IPS-18c (cell line): ENCODE results near the gene HOXC9.

Experiments used
- H3K4me3 ChIP-seq: 2 replicates; pipeline ENCODE4 v1.7.0; 2013; ENCODE audit warnings: low read depth, mild to moderate bottlenecking, low read length, moderate library complexity; ENCODE audit not compliant: insufficient read depth
- H3K9me3 ChIP-seq: one replicate; pipeline ENCODE4 v1.6.1; 2013; ENCODE audit warnings: mild to moderate bottlenecking, low read length, moderate library complexity; ENCODE audit not compliant: control insufficient read depth, insufficient read depth

HOXC9 gene

GRCh38 chr12:54024127-54024526 lies 24.2 kb downstream of the HOXC9 start:
- Histone ChIP-seq H3K4me3 (no peak overlapping the region), H3K9me3 (peaks cover 5% of the 10 kb centered on the region)

- no peak overlapping the region for H3K4me3 ChIP-seq
- peaks cover 5% of the 10 kb centered on the region for H3K9me3 ChIP-seq
These were observed 24.8 kb downstream of the HOXC9 start for GRCh38 chr12:54024581-54025305.

- Histone ChIP-seq H3K4me3 (no peak overlapping the region), H3K9me3 (peaks cover 7% of the 10 kb centered on the region)
These were observed 25.8 kb downstream of the HOXC9 start for GRCh38 chr12:54025499-54026405.

GRCh38 chr12:54026640-54027441 lies 26.9 kb downstream of the HOXC9 start:
- peaks cover 5% of the 10 kb centered on the region for H3K9me3 ChIP-seq
- no peak overlapping the region for H3K4me3 ChIP-seq

- H3K9me3 ChIP-seq, result peaks cover 5% of the 10 kb centered on the region
- no peak overlapping the region for H3K4me3 ChIP-seq
These were observed 27.5 kb downstream of the HOXC9 start for GRCh38 chr12:54027442-54027786.

GRCh38 chr12:54028314-54029201 lies 28.6 kb downstream of the HOXC9 start, which contains the start of gene HOXC6:
Gene HOXC6, plus strand, starts transcription at chr12:54028440. Its CDS starts 82 bp downstream, at chr12:54028522.
- H3K4me3 ChIP-seq, result no peak within 1 kb of the TSS
- H3K9me3 ChIP-seq, result peaks cover 5% of the 10 kb centered on the region

- Histone ChIP-seq H3K9me3 (peaks cover 5% of the 10 kb centered on the region), H3K4me3 (no peak overlapping the region)
These were observed 29.8 kb downstream of the HOXC9 start for GRCh38 chr12:54029529-54030441.

GRCh38 chr12:54030442-54030801 lies 30.5 kb downstream of the HOXC9 start:
- peaks cover 5% of the 10 kb centered on the region for H3K9me3 ChIP-seq
- H3K4me3 ChIP-seq, result no peak overlapping the region

GRCh38 chr12:54030889-54031471 lies 31.0 kb downstream of the HOXC9 start:
- H3K9me3 ChIP-seq, result peaks cover 5% of the 10 kb centered on the region
- peak overlapping the region; percentile 3; the same call in 1 of the 2 replicates for H3K4me3 ChIP-seq

GRCh38 chr12:54031480-54031879 lies 31.5 kb downstream of the HOXC9 start:
- Histone ChIP-seq H3K4me3 (no peak overlapping the region), H3K9me3 (peaks cover 5% of the 10 kb centered on the region)

GRCh38 chr12:54032086-54032619 lies 32.2 kb downstream of the HOXC9 start:
- no peak overlapping the region for H3K4me3 ChIP-seq
- H3K9me3 ChIP-seq, result peaks cover 5% of the 10 kb centered on the region

- Histone ChIP-seq H3K9me3 (peaks cover 5% of the 10 kb centered on the region), H3K4me3 (no peak within 1 kb of the TSS; the same call in 1 of the 2 replicates)
These were observed 32.7 kb downstream of the HOXC9 start, which contains the start of gene HOXC5 for GRCh38 chr12:54032627-54033100. Gene HOXC5, plus strand, starts transcription at chr12:54033050. Its CDS starts 73 bp downstream, at chr12:54033123.

- Histone ChIP-seq H3K4me3 (no peak overlapping the region; the same call in 1 of the 2 replicates), H3K9me3 (peaks cover 5% of the 10 kb centered on the region)
These were observed 33.4 kb downstream of the HOXC9 start for GRCh38 chr12:54033106-54033979.
